Activated effector memory CD4-positive, alpha-beta T cell treated with anti-CD3 and anti-CD28 coated beads, Interleukin-2, amount 50 U/mL, for 16 hours (primary cell): ENCODE data around the gene CIT.

Source experiments
- DNase-seq: peaks from one replicate; pipeline ENCODE4 v3.0.0-alpha.2; 2020

The CIT gene

DNA sequence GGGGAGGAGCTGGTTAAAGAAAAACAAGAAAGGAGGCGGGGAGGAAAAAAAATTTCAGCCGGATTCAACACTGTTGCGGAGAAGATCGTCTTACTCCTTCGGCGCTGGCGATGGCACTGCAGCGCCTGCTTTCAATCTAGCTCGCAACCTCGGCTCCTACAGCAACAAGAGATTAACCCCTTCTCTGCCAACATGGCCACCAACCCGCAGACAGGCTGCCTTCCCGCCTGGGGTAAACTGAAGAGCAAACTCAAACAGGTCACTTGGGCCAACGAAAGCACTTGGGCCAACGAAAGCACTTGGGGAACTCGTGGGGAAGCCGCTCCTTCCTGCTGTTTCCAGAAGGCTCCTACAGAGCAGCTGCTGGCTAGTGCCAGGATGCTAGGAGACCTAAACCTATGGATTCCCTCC is 73.7 kb downstream of the CIT start:
- DNase-seq = no peak

DNA sequence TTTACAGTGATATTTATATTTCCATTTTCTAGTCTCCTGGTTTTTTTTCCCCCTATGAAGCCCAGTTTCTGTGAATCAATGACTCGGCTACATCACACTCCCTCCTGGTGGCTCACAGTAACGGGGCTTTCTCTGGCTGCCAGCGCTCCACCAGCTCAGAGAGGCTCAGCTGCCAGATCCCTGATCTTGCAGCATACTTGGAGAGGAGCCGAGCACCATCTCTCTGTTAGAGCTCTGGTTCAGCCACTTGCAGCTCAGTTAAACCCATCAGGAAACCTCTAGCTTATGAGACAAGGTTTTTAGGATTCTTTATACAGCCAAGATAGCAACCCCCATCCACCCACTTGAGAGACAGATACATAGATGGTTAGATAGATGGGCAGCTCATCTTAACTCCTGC is 74.6 kb downstream of the CIT start:
- DNase-seq = no peak

DNA sequence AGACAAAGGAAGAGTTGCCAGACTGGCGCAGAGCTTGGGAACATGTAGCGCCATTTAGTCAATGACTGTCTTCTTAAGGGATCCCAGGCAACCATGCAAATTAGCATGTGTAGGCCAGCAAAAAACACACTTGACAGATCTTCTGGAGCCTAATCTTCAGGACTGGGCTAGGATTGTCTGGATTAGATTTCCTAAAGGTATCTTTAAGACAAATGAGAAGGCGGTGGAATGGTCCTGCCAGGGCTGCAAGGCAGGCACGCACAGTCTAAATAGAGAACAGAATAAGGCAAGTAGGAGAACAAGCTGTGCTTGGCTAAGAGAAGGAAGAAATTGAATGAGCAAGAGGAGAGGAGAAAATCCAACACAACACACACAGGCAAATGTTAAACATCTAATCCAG is 80.0 kb downstream of the CIT start:
- DNase-seq = no peak

DNA sequence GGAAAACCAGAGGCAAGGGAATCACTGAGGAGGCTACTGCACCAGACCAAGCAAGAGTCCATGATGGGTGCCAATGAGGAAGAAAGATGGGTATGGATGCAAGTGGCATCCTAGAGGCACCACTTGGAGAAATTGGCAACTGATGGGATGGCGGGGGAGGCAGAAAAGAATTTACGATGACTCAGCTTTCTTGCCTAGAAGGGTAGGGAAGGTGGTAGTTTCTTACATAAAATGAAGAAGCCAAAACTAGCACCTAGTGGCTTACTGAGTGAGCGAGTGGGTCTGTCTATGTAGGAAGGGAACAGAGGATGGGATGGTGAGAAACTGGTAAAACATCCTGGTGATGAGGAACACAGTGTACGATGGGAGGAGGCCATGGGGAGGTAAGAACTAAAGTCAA is 80.8 kb downstream of the CIT start:
- DNase-seq = no peak

DNA sequence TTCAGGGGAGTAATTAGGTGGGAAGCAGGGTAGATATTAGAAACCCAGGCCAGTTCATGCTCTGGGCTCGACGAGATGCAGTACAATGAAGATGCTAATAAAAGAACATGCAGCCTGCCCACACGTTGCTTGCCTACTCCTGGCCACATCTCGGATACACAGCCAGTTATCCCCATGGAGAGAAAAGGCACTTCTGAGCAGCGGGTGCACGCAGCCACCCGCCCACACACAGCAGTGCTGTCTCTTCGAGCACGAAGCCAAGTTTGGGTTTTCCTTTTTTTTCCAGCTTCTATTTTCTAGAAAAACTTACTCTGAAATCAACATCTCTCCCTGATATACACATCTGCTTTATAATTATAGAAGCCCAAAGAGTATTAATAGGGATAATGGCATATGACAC is 85.7 kb downstream of the CIT start:
- no peak for DNase-seq

DNA sequence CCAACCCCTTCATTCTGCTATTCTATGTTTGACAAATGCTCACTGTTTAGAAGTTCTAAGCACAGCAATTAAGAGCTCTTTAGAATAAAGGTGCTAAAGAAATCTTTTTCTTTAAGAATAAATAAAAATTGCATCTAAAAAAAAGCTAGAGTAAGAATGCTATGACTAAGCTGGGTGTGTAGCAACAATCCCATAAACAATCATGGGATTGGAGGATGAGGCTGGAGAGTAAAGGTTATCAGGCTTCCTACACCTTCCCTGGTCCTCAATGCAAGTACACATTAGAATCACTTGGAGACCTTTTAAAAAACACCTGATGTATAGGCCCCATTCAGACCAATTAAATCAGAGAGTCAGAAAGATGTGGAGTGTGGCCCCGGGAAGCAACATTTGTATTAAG is 88.3 kb downstream of the CIT start:
- no peak for DNase-seq

DNA sequence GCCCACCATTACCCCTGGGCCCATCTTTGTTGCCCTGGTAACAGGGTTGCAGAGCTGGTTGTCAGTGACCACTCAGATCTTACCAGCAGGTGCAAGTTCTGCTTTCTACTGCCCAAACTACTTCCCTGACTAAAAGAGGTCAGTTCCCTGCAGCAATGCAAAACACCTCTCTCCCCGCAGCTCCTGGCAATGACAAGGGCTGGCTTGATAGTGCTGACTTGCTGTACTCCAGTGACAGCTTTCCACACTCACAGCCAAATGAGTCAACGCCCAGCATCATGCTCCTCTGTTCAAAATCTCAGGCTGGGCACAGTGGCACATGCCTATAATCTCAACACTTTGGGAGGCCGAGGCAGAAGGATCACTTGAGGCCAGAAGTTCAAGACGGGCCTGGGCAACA is 90.6 kb downstream of the CIT start:
- no peak for DNase-seq

DNA sequence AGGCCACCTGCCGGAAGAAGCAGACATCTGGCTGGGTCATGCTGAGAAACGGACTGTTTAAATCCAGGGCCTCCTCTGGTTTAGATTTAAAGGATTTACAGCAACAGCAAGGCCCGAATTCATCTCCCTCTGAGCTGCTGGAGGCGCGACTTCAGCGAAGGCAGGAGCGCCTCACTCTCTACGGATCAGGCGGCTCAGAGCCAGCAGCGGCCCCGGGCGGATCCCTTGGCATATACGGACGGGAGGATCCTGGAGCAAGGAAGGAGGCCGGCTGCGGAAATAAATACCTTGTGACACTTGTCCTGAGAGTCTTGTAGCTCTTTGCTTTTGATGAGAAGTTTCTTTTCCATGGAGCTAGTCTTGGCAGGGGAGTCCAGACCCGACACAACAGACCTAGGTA is 92.4 kb downstream of the CIT start:
- DNase-seq = no peak

DNA sequence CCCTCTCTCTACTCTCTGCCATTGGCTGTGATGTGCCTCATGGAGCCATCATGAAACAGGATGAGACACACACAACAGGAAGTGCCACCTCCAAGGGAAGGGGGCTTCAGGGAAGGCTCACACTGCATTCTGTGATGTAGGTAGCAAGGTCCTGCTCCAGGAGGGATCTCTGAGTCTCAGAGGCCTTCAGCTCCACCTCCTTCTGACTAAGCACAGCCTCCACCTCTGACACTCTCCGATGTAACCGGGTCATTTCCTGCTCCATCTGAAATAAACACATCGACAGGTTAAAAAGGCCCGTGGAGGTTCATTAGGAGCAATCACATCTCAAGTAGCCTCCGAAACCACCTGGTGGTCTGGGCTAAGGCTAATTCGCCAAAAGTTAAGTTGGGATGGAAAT is 93.3 kb downstream of the CIT start:
- DNase-seq = no peak

DNA sequence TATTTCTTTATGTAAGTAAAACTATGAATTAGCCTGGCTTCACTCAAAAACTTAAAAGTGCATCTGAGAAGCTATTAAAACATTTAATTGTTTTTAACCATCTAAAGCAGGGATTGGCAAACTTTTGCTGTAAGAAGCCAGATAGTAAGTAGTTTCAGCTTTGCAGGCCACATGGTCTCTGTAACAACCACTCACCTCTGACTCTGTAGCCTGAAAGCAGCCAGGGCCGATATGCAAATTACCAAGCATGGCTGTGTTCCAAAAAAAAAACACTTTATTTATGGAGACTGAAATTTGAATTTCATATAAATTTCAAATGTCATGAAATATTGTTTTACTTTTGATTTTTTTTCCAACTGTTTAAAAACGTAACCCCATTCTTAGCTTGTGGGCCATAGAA is 95.3 kb downstream of the CIT start:
- no peak for DNase-seq

DNA sequence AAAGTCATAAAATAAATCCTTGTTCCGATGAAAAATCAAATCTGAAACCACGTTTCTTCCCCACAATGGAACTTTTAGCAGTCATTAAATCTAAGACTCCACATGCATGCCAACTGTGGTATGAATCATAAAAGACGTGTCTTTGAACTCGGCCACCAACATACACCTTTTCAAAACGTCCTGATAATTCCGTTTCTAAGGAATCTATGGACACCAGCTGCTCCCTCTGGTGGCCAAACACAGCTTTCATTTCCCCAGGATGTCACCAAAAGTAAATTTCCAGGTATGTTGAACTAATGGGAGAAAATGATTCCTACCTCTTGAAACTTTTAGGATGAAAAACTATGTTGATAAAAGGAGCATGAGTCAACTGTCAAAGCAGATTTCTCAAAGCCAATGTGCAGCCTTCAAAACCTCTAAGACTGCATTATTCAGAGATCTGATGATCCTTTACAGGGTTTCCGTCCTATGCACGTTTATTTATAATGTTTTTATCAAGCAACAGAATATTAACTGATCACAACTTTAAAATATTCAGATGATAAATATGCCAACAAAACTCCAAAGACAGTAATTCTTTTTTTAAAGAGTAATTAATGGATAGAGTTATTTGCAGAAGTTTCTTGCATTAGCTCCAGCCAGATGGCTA is 96.2 kb downstream of the CIT start:
- no peak for DNase-seq

DNA sequence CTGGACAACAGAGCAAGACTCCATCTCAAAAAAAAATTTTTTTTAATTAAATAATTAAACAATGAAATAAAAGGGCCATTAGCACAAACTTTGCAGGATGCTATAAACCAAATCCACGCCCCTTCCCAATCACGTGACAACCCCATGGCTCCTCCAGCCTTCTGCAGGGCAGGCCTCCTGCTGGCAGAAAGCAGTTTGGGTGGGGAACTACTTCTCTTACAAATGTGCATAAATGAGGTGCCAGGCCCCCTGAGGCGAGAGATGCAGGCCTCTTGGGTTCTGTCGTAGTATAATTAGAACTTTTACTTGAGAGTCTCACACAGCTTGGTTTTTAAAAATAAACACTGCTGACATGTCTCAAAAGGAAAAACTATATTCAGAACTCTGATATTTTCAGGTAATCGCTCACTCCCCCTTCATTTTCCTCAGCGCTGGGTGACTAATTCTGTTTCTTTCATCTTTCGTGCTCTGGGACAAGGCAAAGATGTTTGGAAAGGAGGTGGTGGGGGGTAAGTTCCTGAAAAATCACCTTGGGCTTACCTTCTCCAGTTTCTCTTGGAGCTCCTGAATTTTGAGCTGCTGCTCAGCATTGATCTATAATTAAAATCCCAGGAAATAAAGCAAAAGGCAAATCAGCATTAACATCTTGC is 101.7 kb downstream of the CIT start:
- no peak for DNase-seq

DNA sequence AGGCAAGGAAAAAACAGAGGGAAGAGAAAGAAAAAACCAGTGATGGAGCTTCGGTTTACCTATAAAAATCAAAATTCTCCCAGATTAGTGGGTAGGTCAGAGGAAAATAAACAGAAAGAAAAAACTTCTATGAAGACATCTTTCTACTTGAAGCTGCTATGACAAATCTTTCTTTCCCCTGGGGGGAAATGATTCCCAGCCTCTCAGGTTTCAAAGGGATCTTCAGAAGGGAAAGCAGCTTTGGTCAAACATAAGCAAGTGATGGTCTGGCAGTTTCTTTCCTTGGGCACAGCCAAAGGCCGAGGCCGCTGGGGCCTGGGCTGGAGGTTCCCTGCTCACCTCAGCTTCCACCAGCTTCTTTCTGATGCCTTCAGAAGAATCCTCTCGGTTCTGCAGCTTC is 104.7 kb downstream of the CIT start:
- DNase-seq = no peak

DNA sequence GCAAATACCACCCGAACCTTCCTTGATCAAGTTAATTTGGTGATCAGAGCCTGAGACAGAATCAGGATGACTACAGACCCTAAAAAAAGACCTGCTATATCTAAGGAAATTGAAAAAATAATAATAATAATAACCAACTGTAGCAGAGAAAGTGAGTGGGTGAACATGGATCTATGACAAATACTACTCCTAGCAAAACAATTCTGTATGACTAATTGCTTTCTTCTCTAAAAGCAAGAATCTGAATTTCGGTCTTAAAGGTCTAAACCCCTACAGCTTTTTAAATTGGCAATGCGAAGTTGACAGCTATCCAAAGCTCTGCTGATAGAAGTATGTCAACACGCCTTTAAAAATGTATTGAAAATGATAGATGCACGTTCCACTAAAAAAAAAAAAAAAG is 107.0 kb downstream of the CIT start:
- DNase-seq = no peak

DNA sequence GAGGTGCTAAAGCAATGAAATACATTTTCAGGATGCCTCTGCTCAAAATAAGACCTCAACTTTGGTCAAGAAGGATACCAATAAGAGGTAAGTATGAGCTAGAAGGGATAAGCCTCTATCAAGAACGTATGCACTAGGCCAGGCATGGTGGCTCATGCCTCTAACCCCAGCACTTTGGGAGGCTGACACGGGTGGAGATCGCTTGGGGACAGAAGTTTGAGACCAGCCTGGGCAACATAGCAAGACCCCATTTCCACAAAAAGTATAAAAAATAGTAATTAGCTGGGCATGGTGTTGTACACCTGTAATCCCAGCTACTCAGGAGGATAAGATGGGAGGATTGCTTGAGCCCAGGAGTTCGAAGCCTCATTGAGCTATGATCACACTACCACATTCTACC is 114.5 kb downstream of the CIT start:
- DNase-seq = no peak

DNA sequence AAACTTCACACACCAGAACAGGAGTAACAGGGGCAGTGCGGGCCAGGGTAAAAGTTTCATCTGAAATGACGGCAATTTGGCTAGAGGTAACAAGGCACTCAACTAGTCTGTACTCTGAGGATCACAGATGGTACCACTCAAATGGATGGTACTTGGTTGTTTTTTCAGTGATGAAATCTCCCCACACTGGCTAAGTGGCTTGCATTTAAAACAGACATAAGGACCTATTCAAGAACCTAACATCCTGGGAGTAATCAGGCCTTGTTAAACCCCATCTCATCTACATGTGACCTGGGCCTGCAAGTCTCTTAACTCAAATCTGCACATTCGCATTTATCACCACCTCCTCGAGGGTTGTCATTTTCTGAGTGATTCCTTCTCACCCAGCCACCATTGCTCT is 118.4 kb downstream of the CIT start:
- DNase-seq = no peak

DNA sequence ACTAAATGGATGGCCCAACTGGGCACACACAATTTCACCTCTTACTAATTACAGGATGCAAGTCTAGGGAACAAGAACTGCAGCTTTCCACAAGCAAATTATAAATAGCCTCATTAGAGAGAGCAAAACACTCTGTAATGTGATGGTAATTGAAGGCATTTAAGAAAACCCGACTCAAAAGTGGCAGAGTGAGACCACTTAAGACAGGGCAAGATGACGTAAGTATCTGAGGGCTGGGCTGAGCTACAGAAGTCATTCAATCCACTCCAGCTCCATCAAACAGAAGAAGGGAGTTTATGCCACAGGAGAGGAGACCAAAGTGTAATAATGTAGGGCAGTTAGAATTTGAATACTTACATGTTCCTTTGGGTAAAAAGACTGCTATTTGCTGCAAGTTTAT is 118.9 kb downstream of the CIT start:
- no peak for DNase-seq

DNA sequence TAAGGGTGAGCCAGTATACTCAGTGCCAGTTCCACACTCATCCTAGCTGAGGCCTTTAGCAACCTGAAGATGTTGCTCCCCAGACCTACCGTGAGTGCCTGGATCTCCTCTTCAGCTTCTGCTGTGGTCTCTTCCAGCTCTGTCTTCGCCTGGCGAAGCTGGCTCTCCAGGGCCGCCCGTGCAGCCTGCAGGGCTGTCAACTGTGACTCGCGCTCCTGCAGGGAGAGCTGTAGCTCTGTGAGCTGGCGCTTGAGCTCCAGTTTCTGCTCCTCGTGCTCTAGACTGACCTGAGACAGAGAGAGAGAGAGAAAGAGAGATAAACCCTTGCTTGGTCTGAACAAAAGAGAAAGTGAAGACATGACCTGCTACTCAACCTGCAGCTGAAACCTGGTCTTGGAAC is 125.2 kb downstream of the CIT start:
- no peak for DNase-seq

DNA sequence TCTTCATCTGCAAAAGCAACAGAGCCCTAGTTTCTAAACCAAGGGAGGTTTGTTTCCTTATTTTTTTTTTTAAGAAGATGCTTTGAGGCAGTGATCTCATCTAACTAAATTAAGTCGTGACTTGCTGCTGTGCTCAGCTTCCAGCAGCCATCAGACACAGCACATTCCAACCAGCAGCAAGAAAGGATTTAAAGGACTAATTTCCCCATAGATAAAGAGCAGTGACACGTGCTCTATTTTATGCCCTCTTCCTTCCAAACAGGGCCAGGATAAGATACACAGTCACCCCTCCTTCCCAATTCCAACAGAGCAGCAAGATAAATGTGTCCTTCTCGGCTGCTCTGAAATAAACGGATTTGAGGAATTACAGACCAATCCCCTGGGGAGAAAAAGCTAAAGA is 127.5 kb downstream of the CIT start:
- no peak for DNase-seq

DNA sequence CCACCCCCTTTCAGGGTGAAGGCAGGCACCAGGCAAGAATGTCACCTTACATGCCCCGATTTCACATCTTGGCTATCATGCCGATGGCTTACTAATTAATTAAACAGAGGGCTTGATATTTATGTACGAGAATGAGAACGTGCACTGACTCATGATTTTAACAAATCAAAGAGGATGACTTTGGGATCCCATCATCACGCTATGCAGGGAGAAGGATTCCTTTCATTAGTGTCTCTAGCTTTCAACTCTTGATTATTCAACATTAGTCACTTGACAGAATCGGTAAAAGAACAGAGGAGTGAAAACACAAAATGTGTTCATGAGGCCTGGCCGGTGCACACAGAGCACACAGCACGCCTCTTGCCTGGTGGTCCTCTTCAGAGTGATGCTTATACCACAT is 128.6 kb downstream of the CIT start:
- DNase-seq = no peak

DNA sequence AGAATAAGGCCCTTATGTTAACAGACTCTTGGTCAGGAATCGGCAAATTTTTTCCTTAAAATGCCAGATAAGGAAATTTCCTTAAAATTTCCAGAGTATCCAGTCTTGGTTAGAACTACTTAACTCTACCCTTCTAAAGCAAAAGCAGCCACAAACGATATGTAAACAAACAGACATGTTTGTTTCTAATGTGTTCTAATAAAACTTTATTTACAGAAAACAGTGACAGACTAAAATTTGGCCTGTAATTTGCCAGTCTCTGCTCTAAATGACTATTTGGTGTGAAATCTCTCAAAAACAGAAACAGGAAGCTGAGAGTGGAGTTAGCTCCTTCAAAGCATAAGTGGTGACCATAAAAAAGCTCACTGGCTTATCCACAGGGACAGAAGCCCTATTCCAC is 131.0 kb downstream of the CIT start:
- no peak for DNase-seq

DNA sequence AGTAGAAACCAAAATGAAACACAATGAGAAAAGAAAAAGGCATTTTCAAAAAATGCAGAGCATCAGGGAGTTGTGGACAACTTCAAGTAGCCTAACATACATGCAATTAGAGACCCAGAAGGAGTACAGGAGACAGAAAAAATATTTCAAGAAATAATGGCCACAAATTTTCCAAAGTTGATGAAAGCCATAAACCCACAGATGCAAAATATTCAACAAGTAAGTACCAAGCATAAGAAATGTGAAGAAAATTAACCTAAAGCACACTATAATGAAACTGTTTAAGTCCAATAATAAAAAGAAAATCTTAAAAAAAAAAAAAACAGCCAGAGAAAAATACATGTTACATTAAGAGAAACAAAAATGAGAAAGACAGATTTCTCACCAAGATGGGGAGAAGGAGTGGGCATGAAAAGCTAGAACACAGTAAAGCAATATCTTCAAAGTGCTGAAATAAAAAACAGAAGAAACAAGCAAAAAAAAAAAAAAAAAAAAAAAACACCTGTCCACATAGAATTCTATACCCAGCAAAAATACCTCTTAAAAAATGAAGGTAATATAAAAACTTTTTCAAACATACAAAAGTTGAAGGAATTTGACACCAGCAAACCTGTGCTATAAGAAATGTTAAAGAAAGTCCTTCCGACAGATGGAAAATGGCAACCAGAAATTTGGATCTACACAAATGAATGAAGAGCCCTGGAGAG is 132.1 kb downstream of the CIT start:
- DNase-seq = no peak

DNA sequence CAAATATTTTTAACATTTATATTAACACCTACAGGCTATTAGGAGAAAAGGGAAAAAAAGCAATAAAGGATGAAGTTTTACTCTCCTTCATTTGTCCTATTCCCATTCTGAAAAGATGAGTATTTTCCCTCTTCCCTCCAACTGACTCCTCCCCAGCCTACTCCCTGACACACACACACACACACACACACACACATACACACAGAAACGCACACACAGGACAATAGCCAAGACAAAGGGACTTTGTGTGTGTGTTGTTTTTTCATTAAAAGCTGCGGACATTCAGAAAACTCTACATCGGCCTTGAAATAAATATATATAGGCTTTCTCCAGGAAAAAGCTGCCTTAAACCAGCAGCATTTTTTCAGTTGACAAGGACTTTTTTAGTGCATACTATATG is 134.4 kb downstream of the CIT start:
- DNase-seq = no peak

DNA sequence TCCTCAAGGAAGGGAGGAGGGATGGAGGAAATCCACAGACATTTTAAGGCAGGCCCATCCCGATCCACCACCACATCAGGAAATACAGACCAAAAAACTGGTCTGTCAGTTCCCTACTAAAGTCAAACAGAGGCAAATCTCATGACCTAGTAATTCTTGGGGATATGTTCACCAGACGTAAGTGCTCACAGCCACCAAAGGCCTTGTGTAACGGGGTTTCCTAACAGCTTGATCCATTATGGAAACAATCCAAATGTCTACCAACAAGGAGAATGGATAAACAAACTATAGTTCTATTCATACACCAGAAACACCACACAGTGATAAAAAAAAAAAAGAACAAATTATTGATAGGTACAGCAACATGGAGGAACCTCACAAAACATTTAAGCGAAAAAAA is 136.3 kb downstream of the CIT start:
- no peak for DNase-seq

DNA sequence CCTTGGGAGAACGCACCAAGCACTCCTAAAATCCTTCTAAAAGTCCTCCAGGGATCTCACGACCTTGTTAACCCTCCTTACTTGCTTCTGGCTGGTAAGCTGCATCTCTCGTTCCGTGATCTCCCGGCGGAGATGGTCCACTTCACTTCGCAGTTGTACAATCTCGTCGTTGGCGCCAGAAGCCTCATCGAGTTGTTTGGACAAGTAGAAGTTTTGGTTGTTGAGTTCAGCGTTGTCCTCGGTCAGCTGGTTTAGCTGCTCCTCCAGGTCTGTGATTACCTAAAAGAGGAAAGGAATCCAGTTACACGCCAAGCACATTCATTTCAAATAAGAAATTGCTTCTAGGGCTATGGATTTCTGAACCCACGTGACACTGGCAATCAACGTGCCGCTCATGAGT is 142.0 kb downstream of the CIT start:
- DNase-seq = no peak
